Liver (tissue), 9 donors: ENCODE data around the gene PAK2. TPM values are rescaled to one million over a fixed set of nuclear protein-coding genes. Genes with fewer than 3 reads are reported as not detected.

Experiments
- DNase-seq: peaks from one replicate; pipeline ENCODE4 v3.0.0-alpha.2; 2017; ENCODE audit warnings: low spot score
- H3K27ac ChIP-seq, 2 donors: one replicate each; pipeline ENCODE4 v1.7.0; 2013; ENCODE audit warnings: inconsistent platforms in 2 of 2, low read length in 2 of 2, control low read depth in 1 of 2, low read depth in 1 of 2, mild to moderate bottlenecking in 1 of 2
- H3K27me3 ChIP-seq, 4 donors: one replicate each; pipeline versions ENCODE4 v1.6.1 to v1.7.0; 2013; ENCODE audit warnings: low read length in 3 of 4, inconsistent platforms in 1 of 4, mild to moderate bottlenecking in 1 of 4, moderate library complexity in 1 of 4; ENCODE audit not compliant: control insufficient read depth in 4 of 4, insufficient read depth in 4 of 4
- H3K36me3 ChIP-seq, 4 donors: one replicate each; pipeline versions ENCODE4 v1.6.1 to v1.7.0; 2013; ENCODE audit warnings: low read length in 3 of 4, mild to moderate bottlenecking in 3 of 4, low read depth in 1 of 4, moderate library complexity in 1 of 4; ENCODE audit not compliant: control insufficient read depth in 4 of 4, insufficient read depth in 3 of 4
- H3K4me1 ChIP-seq, 4 donors: one replicate each; pipeline versions ENCODE4 v1.6.1 to v1.7.0; 2013; ENCODE audit warnings: low read length in 3 of 4, mild to moderate bottlenecking in 3 of 4, moderate library complexity in 1 of 4; ENCODE audit not compliant: control insufficient read depth in 4 of 4, insufficient read depth in 4 of 4
- H3K4me3 ChIP-seq, 3 donors: one replicate each; pipeline versions ENCODE4 v1.6.1 to v1.7.0; 2013; ENCODE audit warnings: low read length in 3 of 3, control low read depth in 1 of 3, low read depth in 1 of 3, mild to moderate bottlenecking in 1 of 3
- H3K9ac ChIP-seq, 2 donors: one replicate each; pipeline ENCODE4 v1.7.0; 2013; ENCODE audit warnings: low read length in 2 of 2, mild to moderate bottlenecking in 2 of 2, moderate library complexity in 2 of 2, control low read depth in 1 of 2, low read depth in 1 of 2
- H3K9me3 ChIP-seq, 4 donors: one replicate each; pipeline versions ENCODE4 v1.6.1 to v1.7.0; 2013; ENCODE audit warnings: low read length in 3 of 4; ENCODE audit not compliant: control insufficient read depth in 4 of 4
- FOXA1 ChIP-seq: IDR thresholded peaks from 2 replicates; pipeline ENCODE4 v1.6.1; 2016; ENCODE audit warnings: antibody characterized with exemption
- FOXA2 ChIP-seq: IDR thresholded peaks from 2 replicates; pipeline ENCODE4 v1.6.1; 2016; ENCODE audit warnings: antibody characterized with exemption
- GABPA ChIP-seq, 2 donors: IDR thresholded peaks in 1 of 2; conservative IDR thresholded peaks in 1 of 2; 2 replicates each; pipeline ENCODE4 v1.6.1; 2016; ENCODE audit warnings: antibody characterized with exemption in 2 of 2, mild to moderate bottlenecking in 1 of 2, moderate library complexity in 1 of 2
- HNF4A ChIP-seq, 2 donors: conservative IDR thresholded peaks; 2 replicates each; pipeline ENCODE4 v1.6.1; 2016; ENCODE audit warnings: antibody characterized with exemption in 2 of 2, mild to moderate bottlenecking in 2 of 2
- HNF4G ChIP-seq: IDR thresholded peaks from 2 replicates; pipeline ENCODE4 v1.6.1; 2016; ENCODE audit warnings: antibody characterized with exemption
- JUND ChIP-seq, 2 donors: IDR thresholded peaks; 2 replicates each; pipeline ENCODE4 v1.6.1; 2016; ENCODE audit warnings: antibody characterized with exemption in 2 of 2
- NR2F2 ChIP-seq: IDR thresholded peaks from 2 replicates; pipeline ENCODE4 v1.6.1; 2016; ENCODE audit warnings: antibody characterized with exemption
- RAD21 ChIP-seq, 2 donors: IDR thresholded peaks; 2 replicates each; pipeline ENCODE4 v1.6.1; 2016; ENCODE audit warnings: antibody characterized with exemption in 2 of 2, mild to moderate bottlenecking in 2 of 2
- RXRA ChIP-seq, 2 donors: IDR thresholded peaks; 2 replicates each; pipeline ENCODE4 v1.6.1; 2017 to 2018; ENCODE audit warnings: antibody characterized with exemption in 2 of 2, mild to moderate bottlenecking in 1 of 2
- SP1 ChIP-seq: IDR thresholded peaks from 2 replicates; pipeline ENCODE4 v1.6.1; 2018; ENCODE audit warnings: antibody characterized with exemption, mild to moderate bottlenecking
- TAF1 ChIP-seq: conservative IDR thresholded peaks from 2 replicates; pipeline ENCODE4 v1.6.1; 2016; ENCODE audit warnings: antibody characterized with exemption, mild to moderate bottlenecking
- YY1 ChIP-seq: IDR thresholded peaks from 2 replicates; pipeline ENCODE4 v1.6.1; 2016; ENCODE audit warnings: antibody characterized with exemption, mild to moderate bottlenecking
- whole genome bisulfite sequencing: extraction: QIAGEN DNeasy Blood & Tissue Kit; methylation state at CpG from one replicate; pipeline ENCODE4 v1.1.7; 2013; 5-methylcytosine and 5-hydroxymethylcytosine counted together
- polyA plus RNA-seq, 2 donors: library from polyadenylated mRNA; stranded (reverse) in 1 of 2; unstranded in 1 of 2; fragments of 200-250 nt in 1 of 2; fragments of >200 nt in 1 of 2; fragmentation: Nextera tagmentation in 1 of 2; extraction: Ambion mirVana in 1 of 2; gene quantifications; one replicate each; pipeline versions ENCODE4 v1.2.1 to v1.2.3, GENCODE V29; 2013 to 2015
- total RNA-seq, 2 donors: library from RNA; depleted of rRNA; stranded (reverse); fragments of >200 nt; gene quantifications; one replicate each; pipeline ENCODE4 v1.2.3, GENCODE V29; 2014
- TF ChIP-seq, protein P1 (sequence below): IDR thresholded peaks from 2 replicates; pipeline ENCODE4 v1.6.1; 2016; ENCODE audit warnings: antibody characterized with exemption
- TF ChIP-seq, protein P2 (sequence below): IDR thresholded peaks from 2 replicates; pipeline ENCODE4 v1.6.1; 2016; ENCODE audit warnings: antibody characterized with exemption
- TF ChIP-seq, protein P3 (sequence below): IDR thresholded peaks from 2 replicates; pipeline ENCODE4 v1.6.1; 2016; ENCODE audit warnings: antibody characterized with exemption, mild to moderate bottlenecking
- TF ChIP-seq, protein P4 (sequence below): IDR thresholded peaks from 2 replicates; pipeline ENCODE4 v1.6.1; 2016; ENCODE audit warnings: antibody characterized with exemption
- donor health status: healthy.
- donor health status: healthy.
- donor health status: healthy.
- donor health status: healthy.
- donor health status: healthy.

The PAK2 gene
- total and polyA plus RNA-seq, 4 donors = 16.0 to 44.3 (median 24.9) TPM

DNA sequence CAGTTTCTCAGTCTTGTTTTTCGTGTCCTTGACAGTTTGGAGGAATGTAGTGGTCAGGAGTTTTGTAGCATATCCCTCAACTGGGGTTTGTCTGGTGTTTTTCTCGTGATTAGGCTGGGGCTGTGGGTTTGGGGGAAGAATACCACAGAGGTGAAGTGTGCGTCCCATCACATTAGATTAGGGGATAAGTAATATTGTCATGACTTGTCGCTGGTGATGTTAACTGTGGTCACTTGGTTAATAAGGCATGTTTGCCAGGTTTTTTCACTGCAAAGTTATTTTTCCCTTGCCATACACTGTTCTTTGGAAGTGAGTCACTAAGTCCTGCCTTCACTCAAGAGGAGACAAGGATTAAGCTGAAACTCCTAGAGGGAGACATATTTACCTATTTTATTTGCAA is 39.1 kb downstream of the PAK2 start:
- H3K27ac ChIP-seq = no peak overlapping the region
- no peak overlapping the region for H3K9ac ChIP-seq

DNA sequence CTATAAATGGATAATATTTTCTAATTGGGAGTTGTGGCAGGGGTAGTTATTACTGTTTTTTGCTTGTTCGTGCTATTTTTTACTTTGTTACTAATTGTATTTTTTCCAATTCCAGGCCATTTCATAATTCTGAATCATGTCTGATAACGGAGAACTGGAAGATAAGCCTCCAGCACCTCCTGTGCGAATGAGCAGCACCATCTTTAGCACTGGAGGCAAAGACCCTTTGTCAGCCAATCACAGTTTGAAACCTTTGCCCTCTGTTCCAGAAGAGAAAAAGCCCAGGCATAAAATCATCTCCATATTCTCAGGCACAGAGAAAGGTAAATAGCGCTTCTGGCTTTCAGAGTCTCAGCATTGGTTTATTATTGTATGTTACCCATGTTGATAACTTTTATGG is 42.9 kb downstream of the PAK2 start:
- no peak overlapping the region for H3K27ac ChIP-seq
- H3K27me3 ChIP-seq = no peaks in the 10 kb centered on the region
- peaks cover 0 to 5% (median under 1%) of the 10 kb centered on the region in 4 donors for H3K4me1 ChIP-seq
- TF ChIP-seq JUND (IDR thresholded peaks at IDR 0.05) = no peak
- no peak for TF ChIP-seq RXRA (IDR thresholded peaks at IDR 0.05)
- TF ChIP-seq YY1 = no peak
- TF ChIP-seq, protein P1, sequence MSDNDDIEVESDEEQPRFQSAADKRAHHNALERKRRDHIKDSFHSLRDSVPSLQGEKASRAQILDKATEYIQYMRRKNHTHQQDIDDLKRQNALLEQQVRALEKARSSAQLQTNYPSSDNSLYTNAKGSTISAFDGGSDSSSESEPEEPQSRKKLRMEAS = no peak
- no peak for TF ChIP-seq FOXA2
- TF ChIP-seq, protein P2, sequence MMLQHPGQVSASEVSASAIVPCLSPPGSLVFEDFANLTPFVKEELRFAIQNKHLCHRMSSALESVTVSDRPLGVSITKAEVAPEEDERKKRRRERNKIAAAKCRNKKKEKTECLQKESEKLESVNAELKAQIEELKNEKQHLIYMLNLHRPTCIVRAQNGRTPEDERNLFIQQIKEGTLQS = no peak
- TF ChIP-seq HNF4G = no peak
- TF ChIP-seq HNF4A (conservative IDR thresholded peaks at IDR 0.05) = no peak
- no peak for TF ChIP-seq SP1
- no peak for TF ChIP-seq NR2F2
- no peak for TF ChIP-seq GABPA (IDR thresholded peaks at IDR 0.05 in 1 of 2, conservative IDR thresholded peaks at IDR 0.05 in 1 of 2)
- no peak for TF ChIP-seq FOXA1
- TF ChIP-seq RAD21 (IDR thresholded peaks at IDR 0.05) = no peak
- TF ChIP-seq, protein P3, sequence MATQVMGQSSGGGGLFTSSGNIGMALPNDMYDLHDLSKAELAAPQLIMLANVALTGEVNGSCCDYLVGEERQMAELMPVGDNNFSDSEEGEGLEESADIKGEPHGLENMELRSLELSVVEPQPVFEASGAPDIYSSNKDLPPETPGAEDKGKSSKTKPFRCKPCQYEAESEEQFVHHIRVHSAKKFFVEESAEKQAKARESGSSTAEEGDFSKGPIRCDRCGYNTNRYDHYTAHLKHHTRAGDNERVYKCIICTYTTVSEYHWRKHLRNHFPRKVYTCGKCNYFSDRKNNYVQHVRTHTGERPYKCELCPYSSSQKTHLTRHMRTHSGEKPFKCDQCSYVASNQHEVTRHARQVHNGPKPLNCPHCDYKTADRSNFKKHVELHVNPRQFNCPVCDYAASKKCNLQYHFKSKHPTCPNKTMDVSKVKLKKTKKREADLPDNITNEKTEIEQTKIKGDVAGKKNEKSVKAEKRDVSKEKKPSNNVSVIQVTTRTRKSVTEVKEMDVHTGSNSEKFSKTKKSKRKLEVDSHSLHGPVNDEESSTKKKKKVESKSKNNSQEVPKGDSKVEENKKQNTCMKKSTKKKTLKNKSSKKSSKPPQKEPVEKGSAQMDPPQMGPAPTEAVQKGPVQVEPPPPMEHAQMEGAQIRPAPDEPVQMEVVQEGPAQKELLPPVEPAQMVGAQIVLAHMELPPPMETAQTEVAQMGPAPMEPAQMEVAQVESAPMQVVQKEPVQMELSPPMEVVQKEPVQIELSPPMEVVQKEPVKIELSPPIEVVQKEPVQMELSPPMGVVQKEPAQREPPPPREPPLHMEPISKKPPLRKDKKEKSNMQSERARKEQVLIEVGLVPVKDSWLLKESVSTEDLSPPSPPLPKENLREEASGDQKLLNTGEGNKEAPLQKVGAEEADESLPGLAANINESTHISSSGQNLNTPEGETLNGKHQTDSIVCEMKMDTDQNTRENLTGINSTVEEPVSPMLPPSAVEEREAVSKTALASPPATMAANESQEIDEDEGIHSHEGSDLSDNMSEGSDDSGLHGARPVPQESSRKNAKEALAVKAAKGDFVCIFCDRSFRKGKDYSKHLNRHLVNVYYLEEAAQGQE = no peak
- TF ChIP-seq, protein P4, sequence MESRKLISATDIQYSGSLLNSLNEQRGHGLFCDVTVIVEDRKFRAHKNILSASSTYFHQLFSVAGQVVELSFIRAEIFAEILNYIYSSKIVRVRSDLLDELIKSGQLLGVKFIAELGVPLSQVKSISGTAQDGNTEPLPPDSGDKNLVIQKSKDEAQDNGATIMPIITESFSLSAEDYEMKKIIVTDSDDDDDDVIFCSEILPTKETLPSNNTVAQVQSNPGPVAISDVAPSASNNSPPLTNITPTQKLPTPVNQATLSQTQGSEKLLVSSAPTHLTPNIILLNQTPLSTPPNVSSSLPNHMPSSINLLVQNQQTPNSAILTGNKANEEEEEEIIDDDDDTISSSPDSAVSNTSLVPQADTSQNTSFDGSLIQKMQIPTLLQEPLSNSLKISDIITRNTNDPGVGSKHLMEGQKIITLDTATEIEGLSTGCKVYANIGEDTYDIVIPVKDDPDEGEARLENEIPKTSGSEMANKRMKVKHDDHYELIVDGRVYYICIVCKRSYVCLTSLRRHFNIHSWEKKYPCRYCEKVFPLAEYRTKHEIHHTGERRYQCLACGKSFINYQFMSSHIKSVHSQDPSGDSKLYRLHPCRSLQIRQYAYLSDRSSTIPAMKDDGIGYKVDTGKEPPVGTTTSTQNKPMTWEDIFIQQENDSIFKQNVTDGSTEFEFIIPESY = no peak
- no peak for TF ChIP-seq TAF1
- WGBS = 98% methylated on average over 4 of the region's 4 CpGs
- H3K9me3 ChIP-seq = peaks cover 0 to 2% (median 0%) of the 10 kb centered on the region in 4 donors
- peaks cover 5 to 19% (median 16%) of the 10 kb centered on the region in 4 donors for H3K36me3 ChIP-seq
- DNase-seq = no peak
- H3K9ac ChIP-seq = no peak overlapping the region
- H3K4me3 ChIP-seq = no peak overlapping the region

More for the DNA sequence above, 39.1 kb downstream of the PAK2 start:
- 86% methylated on average over 4 of the region's 4 CpGs for WGBS
- Histone ChIP-seq H3K36me3 (peaks cover 3 to 12% (median 11%) of the 10 kb centered on the region in 4 donors), H3K9me3 (peaks cover 0 to 2% (median 0%) of the 10 kb centered on the region in 4 donors), H3K4me3 (no peak overlapping the region), H3K4me1 (peaks cover 1 to 18% (median 8%) of the 10 kb centered on the region in 4 donors), H3K27me3 (no peaks in the 10 kb centered on the region)
- no peak for DNase-seq
- TF ChIP-seq HNF4G (no peak), FOXA2 (no peak), FOXA1 (no peak), TAF1 (no peak), HNF4A (conservative IDR thresholded peaks at IDR 0.05) (no peak), SP1 (no peak), RAD21 (IDR thresholded peaks at IDR 0.05) (no peak), RXRA (IDR thresholded peaks at IDR 0.05) (no peak), NR2F2 (no peak)
- TF ChIP-seq, protein P1 = no peak
- TF ChIP-seq, protein P4 = no peak
